K562 (cell line): ENCODE data around the gene C10orf90. TPM values are rescaled to one million over a fixed set of nuclear protein-coding genes. Genes with fewer than 3 reads are reported as not detected.

Source experiments
- ATAC-seq: fragments of 200-7000 bp; cut with Tn5 transposase; 3 replicates; pipeline ENCODE4 v1.9.1; 2020; ENCODE audit warnings: moderate library complexity
- BruUV-seq: library from RNA; stranded (reverse); fragments of 400-500 nt; replicated peaks from 2 replicates; lab custom pipeline; 2021; lab: Mats Ljungman, UMichigan
- CTCF ChIA-PET: fragments of 300-600 bp; formaldehyde crosslinking; extraction: SDS; loops from one replicate; lab custom pipeline; 2021; ENCODE audit warnings: low intra/inter-chr PET ratio; lab: Yijun Ruan, JAX
- POLR2A ChIA-PET: fragments of 300-600, 350-650 bp; sonication (Branson Sonifier 250); formaldehyde crosslinking; extraction: SDS; loops from one replicate; lab custom pipeline; 2021; ENCODE audit warnings: antibody characterized with exemption, inconsistent platforms; lab: Yijun Ruan, JAX
- DNase-seq, 4 experiments: peaks; one replicate each; pipeline versions ENCODE4 v3.0.0 to v3.0.0-alpha.2; 2011 to 2018; ENCODE audit warnings: low spot score in 3 of 4, mixed read lengths in 3 of 4; ENCODE audit errors: extremely low read depth in 1 of 4
- FAIRE-seq: peaks from 2 replicates; lab custom pipeline; 2011; peaks lifted over from hg19 to GRCh38; lab: Jason Lieb, UNC
- H2AFZ ChIP-seq: 2 replicates; pipeline ENCODE4 v1.6.0; 2011; ENCODE audit warnings: low read depth, low read length, control low read depth, inconsistent platforms
- H3K27ac ChIP-seq: fragments of 200-600 bp; 3 replicates; pipeline ENCODE4 v1.8.0; 2011; ENCODE audit warnings: low read depth, mild to moderate bottlenecking, control low read depth, inconsistent platforms, low read length, moderate library complexity, mixed read lengths; ENCODE audit errors: extremely low read depth
- H3K27me3 ChIP-seq, 2 experiments: fragments of 300-600 bp in 1 of 2; 2 replicates in 1 of 2; 3 replicates in 1 of 2; pipeline versions ENCODE4 v1.6.0 to v1.8.0; 2011; ENCODE audit warnings: inconsistent platforms in 2 of 2, low read length in 2 of 2, mild to moderate bottlenecking in 1 of 2, mixed read lengths in 1 of 2, moderate library complexity in 1 of 2; ENCODE audit not compliant: control insufficient read depth in 2 of 2, insufficient read depth in 2 of 2
- H3K36me3 ChIP-seq: fragments of 300-600 bp; 3 replicates; pipeline ENCODE4 v1.8.0; 2011; ENCODE audit warnings: mild to moderate bottlenecking, low read length, inconsistent platforms; ENCODE audit not compliant: control insufficient read depth, insufficient read depth
- H3K4me1 ChIP-seq, 2 experiments: fragments of 200-600 bp in 1 of 2; replicated peaks in 1 of 2; 2 replicates in 1 of 2; 3 replicates in 1 of 2; pipeline versions ENCODE4 v1.5.1 to v1.8.0; 2011; ENCODE audit warnings: inconsistent platforms in 2 of 2, low read length in 2 of 2, mild to moderate bottlenecking in 1 of 2, mixed read lengths in 1 of 2, moderate library complexity in 1 of 2; ENCODE audit not compliant: control insufficient read depth in 2 of 2, insufficient read depth in 2 of 2
- H3K4me2 ChIP-seq: 2 replicates; pipeline ENCODE4 v1.6.1; 2011; ENCODE audit warnings: low read length, control low read depth, inconsistent platforms, mixed read lengths; ENCODE audit not compliant: insufficient read depth
- H3K4me3 ChIP-seq: fragments of 200-600 bp; sonication (generic), shearing (Covaris generic); 2 replicates; pipeline ENCODE4 v1.5.1; 2016; ENCODE audit warnings: control low read depth, inconsistent platforms
- H3K79me2 ChIP-seq: fragments of 200-600 bp; 3 replicates; pipeline ENCODE4 v1.8.0; 2011; ENCODE audit warnings: low read length, inconsistent platforms; ENCODE audit not compliant: control insufficient read depth, insufficient read depth
- H3K9ac ChIP-seq, 2 experiments: 2 replicates each; pipeline versions ENCODE4 v1.6.0 to v1.6.1; 2011; ENCODE audit warnings: low read depth in 2 of 2, low read length in 2 of 2, control low read depth in 1 of 2, inconsistent platforms in 1 of 2, mild to moderate bottlenecking in 1 of 2, mixed read lengths in 1 of 2; ENCODE audit not compliant: insufficient read depth in 1 of 2
- H3K9me1 ChIP-seq: one replicate; pipeline ENCODE4 v1.6.0; 2011; ENCODE audit warnings: inconsistent platforms, mild to moderate bottlenecking, low read length, moderate library complexity; ENCODE audit not compliant: control insufficient read depth, insufficient read depth
- H3K9me3 ChIP-seq: replicated peaks from 2 replicates; pipeline ENCODE4 v1.5.1; 2011; ENCODE audit warnings: low read depth, low read length, inconsistent platforms; ENCODE audit not compliant: control insufficient read depth, insufficient read depth
- H4K20me1 ChIP-seq: replicated peaks from 2 replicates; pipeline ENCODE4 v1.6.1; 2011; ENCODE audit warnings: low read length, inconsistent platforms, mixed read lengths; ENCODE audit not compliant: control insufficient read depth, insufficient read depth
- CBX3 ChIP-seq, 2 experiments: IDR thresholded peaks; 1 replicate in 1 of 2; 2 replicates in 1 of 2; pipeline ENCODE4 v1.6.1; 2012; ENCODE audit warnings: inconsistent platforms in 2 of 2, low read length in 2 of 2, borderline replicate concordance in 1 of 2, control low read depth in 1 of 2
- GTF2A2 ChIP-seq: IDR thresholded peaks from 2 replicates; pipeline ENCODE4 v1.6.1; 2016; ENCODE audit warnings: mild to moderate bottlenecking, missing genetic modification characterization, missing compliant biosample characterization
- HEY1 ChIP-seq: fragments of 250-450 bp; sonication (Bioruptor Pico); IDR thresholded peaks from 2 replicates; pipeline ENCODE4 v1.5.0; 2020; ENCODE audit warnings: mild to moderate bottlenecking, moderate library complexity, borderline replicate concordance
- MEIS2 ChIP-seq: fragments of 450-650 bp; IDR thresholded peaks from 2 replicates; pipeline ENCODE4 v1.6.1; 2014; ENCODE audit warnings: mild to moderate bottlenecking; ENCODE audit not compliant: partially characterized antibody
- NR1H2 ChIP-seq: sonication (generic); formaldehyde crosslinking; IDR thresholded peaks from 2 replicates; pipeline ENCODE4 v1.4.0; 2020; ENCODE audit warnings: mild to moderate bottlenecking, missing genetic modification reagents
- NR4A1 ChIP-seq, 2 experiments: fragments of 250-450 bp in 1 of 2; fragments of 450-650 bp in 1 of 2; sonication (Bioruptor Pico) in 1 of 2; IDR thresholded peaks; 2 replicates each; pipeline versions ENCODE4 v1.4.0 to v1.6.1; 2016 to 2020; ENCODE audit warnings: mild to moderate bottlenecking in 2 of 2, missing compliant biosample characterization in 1 of 2, missing genetic modification characterization in 1 of 2, moderate library complexity in 1 of 2
- POLR2B ChIP-seq: fragments of 450-650 bp; IDR thresholded peaks from 2 replicates; pipeline ENCODE4 v1.6.1; 2018; ENCODE audit warnings: low read depth; ENCODE audit not compliant: partially characterized antibody
- RBFOX2 ChIP-seq: fragments of 200-400 bp; formaldehyde crosslinking; IDR thresholded peaks from 2 replicates; pipeline ENCODE4 v1.6.1; 2017; ENCODE audit warnings: low read depth, mild to moderate bottlenecking, low read length, moderate library complexity
- RBM15 ChIP-seq: fragments of 200-400 bp; formaldehyde crosslinking; IDR thresholded peaks from 2 replicates; pipeline ENCODE4 v1.6.1; 2018; ENCODE audit warnings: mild to moderate bottlenecking, low read length, moderate library complexity; ENCODE audit not compliant: insufficient read depth
- SRSF3 ChIP-seq: fragments of 200-400 bp; formaldehyde crosslinking; IDR thresholded peaks from 2 replicates; pipeline ENCODE4 v1.6.1; 2016; ENCODE audit warnings: mild to moderate bottlenecking, low read length, moderate library complexity; ENCODE audit not compliant: insufficient read depth
- XRCC4 ChIP-seq: IDR thresholded peaks from one replicate; pipeline ENCODE4 v1.6.1; 2011; ENCODE audit not compliant: insufficient read depth, insufficient read length; ENCODE audit errors: extremely low read depth
- ZNF184 ChIP-seq: sonication (generic); formaldehyde crosslinking; IDR thresholded peaks from 2 replicates; pipeline ENCODE4 v1.5.0; 2020; ENCODE audit warnings: missing genetic modification reagents
- ZNF324 ChIP-seq: fragments of 250-450 bp; sonication (Bioruptor Pico); IDR thresholded peaks from 2 replicates; pipeline ENCODE4 v1.4.0; 2020; ENCODE audit warnings: mild to moderate bottlenecking
- ZNF384 ChIP-seq: IDR thresholded peaks from 2 replicates; pipeline ENCODE4 v1.6.1; 2012; ENCODE audit warnings: low read depth, low read length, improper control_type of control experiment
- WGBS: fragments of 100-300 bp; shearing (Covaris generic); methylation state at CpG from one replicate; pipeline ENCODE4 v1.1.6; 2016; ENCODE audit warnings: low coverage, mixed read lengths; ENCODE audit not compliant: insufficient coverage; ENCODE audit errors: missing lambda C conversion rate; 5-methylcytosine and 5-hydroxymethylcytosine counted together
- in situ Hi-C: fragments of 300-500 bp; cut with MboI; formaldehyde crosslinking; loops from 4 replicates; pipeline ENCODE4 v1.15.0; 2018; ENCODE audit warnings: inconsistent platforms, mixed read lengths
- intact Hi-C: fragments of 100-400 bp; cut with micrococcal nuclease; formaldehyde crosslinking; loops from 2 replicates; pipeline ENCODE4 v1.14.2; 2022
- polyA plus RNA-seq, 8 experiments: library from polyadenylated mRNA; depleted of rRNA in 4 of 8; stranded (reverse) in 5 of 8; unstranded in 3 of 8; fragments of >200 nt; fragmentation: Nextera tagmentation in 2 of 8; fragmentation: Illumina TruSeq in 1 of 8; extraction: Ambion mirVana in 2 of 8; extraction: Trizol in 1 of 8; gene quantifications; 2 replicates each; pipeline versions ENCODE4 v1.2.1 to v1.2.3, GENCODE V29; 2011 to 2014; ENCODE audit warnings: inconsistent platforms in 1 of 8, missing spikeins in 1 of 8
- total RNA-seq, 7 experiments: library from RNA; depleted of rRNA in 6 of 7; stranded (reverse); fragments of >200 nt in 6 of 7; fragmentation: Illumina TruSeq in 2 of 7; extraction: Trizol in 2 of 7; gene quantifications; 2 replicates each; pipeline versions ENCODE4 v1.2.1 to v1.2.3, GENCODE V29; 2011 to 2021; ENCODE audit warnings: low replicate concordance in 1 of 7
- TF ChIP-seq, protein P1 (sequence below): sonication (generic); formaldehyde crosslinking; IDR thresholded peaks from 2 replicates; pipeline ENCODE4 v1.8.0; 2022; ENCODE audit warnings: missing genetic modification reagents, mild to moderate bottlenecking, borderline replicate concordance

The C10orf90 gene
- total and polyA plus RNA-seq, 9 of the 15 experiments (the other 6 are each of a cell fraction or from before 2014, with no cell fraction given) = not detected

DNA sequence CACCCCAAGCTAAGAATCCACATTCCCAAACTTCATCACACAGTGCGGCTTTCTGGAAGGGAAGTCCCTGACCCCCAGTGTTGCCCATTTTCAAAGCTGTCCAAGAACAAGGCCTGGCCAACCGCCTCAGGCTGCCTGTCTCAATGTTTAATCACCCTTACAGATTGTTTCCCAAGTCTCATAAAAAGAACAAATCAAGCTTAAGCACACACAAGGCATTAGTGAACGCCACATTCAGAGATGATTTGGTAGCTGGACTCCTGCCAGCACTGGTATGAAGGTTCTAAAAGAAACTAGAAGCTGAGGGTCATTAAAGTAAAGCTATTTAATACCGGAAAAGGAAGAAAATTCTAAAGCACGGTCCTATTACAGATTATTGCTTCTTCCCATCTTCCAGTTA is 35.6 kb downstream of the C10orf90 start:
- H3K9me1 ChIP-seq = no peaks in the 10 kb centered on the region
- H2AFZ ChIP-seq = no peak overlapping the region
- TF ChIP-seq CBX3 (IDR thresholded peaks at IDR 0.05; ENCODE audit: borderline replicate concordance in 1 of 2, low read length in 2 of 2) (no peak), GTF2A2 (tag) (no peak), HEY1 (CRISPR knock-in tag) (no peak), SRSF3 (no peak)
- no peaks in the 10 kb centered on the region for H3K79me2 ChIP-seq
- no TSS peak for BruUV-seq
- H3K4me1 ChIP-seq = peaks cover 4 to 8% of the 10 kb centered on the region in 2 experiments; a peak in 3 of 5 replicates
- H3K9ac ChIP-seq = no peak overlapping the region
- H3K27ac ChIP-seq = no peak overlapping the region
- no peaks in the 10 kb centered on the region for H4K20me1 ChIP-seq
- no peak overlapping the region for H3K4me3 ChIP-seq
- in situ Hi-C loops (no loop called here), intact Hi-C loops (no loop called here)
- no peak for FAIRE-seq
- H3K4me2 ChIP-seq = no peak overlapping the region
- POLR2A ChIA-PET = interaction anchor here (0.8 to 1.0 kb wide), 2 partner anchors 11 to 117 kb away, joined by 3 to 6 read pairs; no protein-coding TSS in a partner anchor
- no peaks in the 10 kb centered on the region for H3K9me3 ChIP-seq
- no peaks in the 10 kb centered on the region for H3K27me3 ChIP-seq
- no peak for ATAC-seq
- no peak for DNase-seq
- CTCF ChIA-PET = no interaction called here
- 9% methylated on average over 5 of the region's 5 CpGs for WGBS
- no peaks in the 10 kb centered on the region for H3K36me3 ChIP-seq

DNA sequence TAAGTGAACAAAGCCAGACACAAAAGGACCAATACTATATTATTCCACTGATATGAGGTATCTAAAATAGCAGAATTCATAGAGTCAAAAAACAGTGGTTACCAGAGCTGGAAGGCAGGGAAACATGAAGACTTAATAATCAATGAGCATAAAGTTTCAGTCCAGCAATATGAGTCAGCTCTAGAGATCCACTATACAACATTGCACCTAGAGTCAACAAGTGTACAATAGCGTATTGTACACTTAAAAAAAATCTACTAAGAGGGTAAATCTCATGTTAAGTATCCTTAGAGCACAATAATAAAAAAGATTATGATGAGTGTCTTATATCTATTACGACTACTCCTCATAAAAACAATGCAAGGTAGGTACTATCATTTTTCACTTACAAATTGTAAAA is 36.1 kb downstream of the C10orf90 start:
- intact Hi-C loops (no loop called here), in situ Hi-C loops (no loop called here)
- Histone ChIP-seq H3K9me1 (no peaks in the 10 kb centered on the region), H3K4me1 (peaks cover 4 to 8% of the 10 kb centered on the region in 2 experiments; a peak in 3 of 5 replicates), H4K20me1 (no peaks in the 10 kb centered on the region), H3K9me3 (no peaks in the 10 kb centered on the region), H3K36me3 (no peaks in the 10 kb centered on the region), H2AFZ (no peak overlapping the region), H3K9ac (no peak overlapping the region), H3K79me2 (no peaks in the 10 kb centered on the region), H3K27me3 (no peaks in the 10 kb centered on the region), H3K4me2 (no peak overlapping the region), H3K27ac (no peak overlapping the region), H3K4me3 (no peak overlapping the region)
- DNase-seq = no peak
- POLR2A ChIA-PET = interaction anchor here (1.0 kb wide), 1 partner anchor 11 kb away, joined by 3 read pairs; no protein-coding TSS in a partner anchor
- CTCF ChIA-PET = no interaction called here
- no peak for ATAC-seq
- whole genome bisulfite sequencing = 15% methylated on average over 2 of the region's 2 CpGs
- FAIRE-seq = no peak
- no TSS peak for BruUV-seq
- TF ChIP-seq MEIS2 (no peak), ZNF384 (no peak), POLR2B (no peak), NR4A1 (CRISPR knock-in tag; IDR thresholded peaks at IDR 0.05) (no peak), NR4A1 (tag; IDR thresholded peaks at IDR 0.05) (no peak), RBM15 (no peak), RBFOX2 (no peak), XRCC4 (no peak), SRSF3 (no peak), ZNF184 (CRISPR knock-in tag) (no peak), ZNF324 (no peak), NR1H2 (no peak)
- TF ChIP-seq, protein P1, sequence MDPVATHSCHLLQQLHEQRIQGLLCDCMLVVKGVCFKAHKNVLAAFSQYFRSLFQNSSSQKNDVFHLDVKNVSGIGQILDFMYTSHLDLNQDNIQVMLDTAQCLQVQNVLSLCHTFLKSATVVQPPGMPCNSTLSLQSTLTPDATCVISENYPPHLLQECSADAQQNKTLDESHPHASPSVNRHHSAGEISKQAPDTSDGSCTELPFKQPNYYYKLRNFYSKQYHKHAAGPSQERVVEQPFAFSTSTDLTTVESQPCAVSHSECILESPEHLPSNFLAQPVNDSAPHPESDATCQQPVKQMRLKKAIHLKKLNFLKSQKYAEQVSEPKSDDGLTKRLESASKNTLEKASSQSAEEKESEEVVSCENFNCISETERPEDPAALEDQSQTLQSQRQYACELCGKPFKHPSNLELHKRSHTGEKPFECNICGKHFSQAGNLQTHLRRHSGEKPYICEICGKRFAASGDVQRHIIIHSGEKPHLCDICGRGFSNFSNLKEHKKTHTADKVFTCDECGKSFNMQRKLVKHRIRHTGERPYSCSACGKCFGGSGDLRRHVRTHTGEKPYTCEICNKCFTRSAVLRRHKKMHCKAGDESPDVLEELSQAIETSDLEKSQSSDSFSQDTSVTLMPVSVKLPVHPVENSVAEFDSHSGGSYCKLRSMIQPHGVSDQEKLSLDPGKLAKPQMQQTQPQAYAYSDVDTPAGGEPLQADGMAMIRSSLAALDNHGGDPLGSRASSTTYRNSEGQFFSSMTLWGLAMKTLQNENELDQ (CRISPR knock-in tag) = no peak
